HG03135 (cell line): ENCODE results near the gene SCARF2.
A peak's percentile ranks its signal among the peaks of the same experiment; 100 is the strongest.
"Not testable (repeated sequence)": the region's sequence is repeated elsewhere in the genome, so short reads cannot be mapped to it uniquely, and the experiment has no call there.

Source experiments
- ATAC-seq: cut with Tn5 transposase; IDR thresholded peaks from one replicate; pipeline ENCODE4 v1.9.1; 2021; ENCODE audit warnings: mild to moderate bottlenecking, moderate library complexity; ENCODE audit not compliant: unreplicated experiment

SCARF2 gene

DNA sequence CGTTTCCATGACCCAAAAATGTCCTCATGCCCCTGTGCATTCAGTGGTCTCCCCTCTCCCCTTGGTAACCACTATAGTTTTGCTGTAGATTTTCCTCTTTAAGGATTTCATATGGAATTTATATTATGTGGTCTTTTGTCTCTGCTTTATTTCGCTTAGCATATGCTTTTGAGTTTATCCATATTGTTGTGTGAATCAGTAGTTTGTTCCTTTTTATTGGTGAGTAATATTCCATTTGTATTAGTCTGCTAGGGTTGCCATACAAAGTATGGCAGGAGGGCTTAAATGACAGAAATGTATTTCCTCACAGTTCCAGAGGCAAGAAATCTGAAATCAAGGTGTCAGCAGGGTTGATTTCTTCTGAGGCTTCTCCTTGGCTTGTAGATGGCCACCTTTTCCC, 40.1 kb downstream of the SCARF2 start:
- no peak for ATAC-seq

DNA sequence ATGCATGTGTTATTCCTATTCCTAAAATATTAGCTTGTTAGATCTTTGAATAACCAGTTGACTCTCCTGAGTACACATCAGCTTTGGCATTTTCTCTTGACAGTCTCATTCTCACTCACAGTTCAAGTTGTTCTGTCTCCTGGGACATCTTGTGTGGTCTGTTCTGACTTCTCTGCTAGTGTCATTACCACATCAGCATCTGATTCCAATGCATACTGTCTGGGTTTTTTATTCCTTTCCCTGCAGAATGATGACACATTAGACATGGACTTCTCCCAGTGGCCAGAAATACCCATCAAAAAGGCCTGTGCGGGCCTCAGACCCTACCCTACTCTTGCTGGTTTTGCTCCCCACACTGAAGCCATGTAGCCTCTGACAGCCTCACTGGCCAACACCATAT, 41.0 kb downstream of the SCARF2 start:
- ATAC-seq, result no peak

DNA sequence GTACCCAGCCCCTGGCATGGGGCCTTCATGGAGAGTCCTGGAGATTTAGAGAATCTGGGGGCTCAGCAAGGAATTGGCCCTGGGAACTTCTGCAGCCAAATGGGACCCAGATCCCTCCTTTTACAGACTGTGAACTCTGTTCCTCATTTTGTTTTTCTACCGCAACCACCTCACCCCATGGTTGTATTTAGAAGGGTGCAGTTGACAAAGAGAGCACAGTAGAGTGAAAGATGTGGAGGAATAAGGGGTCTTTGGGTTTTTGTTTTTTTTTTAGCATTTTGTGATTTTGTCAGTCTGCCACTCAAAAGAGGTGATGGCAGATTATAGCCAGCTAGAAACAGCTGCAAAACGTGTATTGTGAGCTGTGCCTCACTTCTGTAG, 41.7 kb downstream of the SCARF2 start:
- no peak for ATAC-seq

DNA sequence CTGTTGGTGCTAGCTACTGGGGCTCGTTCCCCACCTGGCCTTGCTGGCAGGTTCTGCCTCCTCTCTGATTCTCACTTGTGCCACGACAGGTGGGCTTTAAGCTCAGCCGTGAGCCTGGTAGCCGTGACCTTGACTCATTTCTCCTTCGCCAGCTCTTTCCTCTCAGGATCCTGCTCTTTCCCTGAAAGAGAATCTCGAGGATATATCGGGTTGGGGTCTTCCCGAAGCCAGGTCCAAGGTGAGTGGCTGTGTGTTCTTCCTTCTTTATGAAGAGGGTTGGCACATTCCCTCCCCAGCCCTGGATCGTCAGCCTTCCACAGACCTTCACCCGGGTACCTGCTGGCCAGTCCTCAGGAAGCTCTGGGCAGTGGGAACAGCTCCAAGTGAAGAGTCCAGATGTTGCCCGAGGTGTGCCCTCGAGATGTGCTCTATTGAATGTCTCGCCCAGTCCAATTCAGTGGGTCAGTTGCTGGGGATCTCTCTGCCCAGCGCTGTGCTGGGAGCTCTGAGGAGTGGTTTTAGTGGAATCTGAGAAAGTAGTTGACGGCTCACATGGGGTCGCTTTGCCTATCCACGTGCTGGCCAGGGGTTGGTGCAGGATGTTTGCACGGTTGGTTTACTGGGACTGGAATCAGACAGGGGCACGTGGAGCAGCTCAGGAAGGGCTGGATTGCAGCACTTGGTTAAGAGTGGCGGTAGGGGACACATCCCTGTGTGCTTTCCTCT, 42.3 kb downstream of the SCARF2 start:
- ATAC-seq, result no peak

DNA sequence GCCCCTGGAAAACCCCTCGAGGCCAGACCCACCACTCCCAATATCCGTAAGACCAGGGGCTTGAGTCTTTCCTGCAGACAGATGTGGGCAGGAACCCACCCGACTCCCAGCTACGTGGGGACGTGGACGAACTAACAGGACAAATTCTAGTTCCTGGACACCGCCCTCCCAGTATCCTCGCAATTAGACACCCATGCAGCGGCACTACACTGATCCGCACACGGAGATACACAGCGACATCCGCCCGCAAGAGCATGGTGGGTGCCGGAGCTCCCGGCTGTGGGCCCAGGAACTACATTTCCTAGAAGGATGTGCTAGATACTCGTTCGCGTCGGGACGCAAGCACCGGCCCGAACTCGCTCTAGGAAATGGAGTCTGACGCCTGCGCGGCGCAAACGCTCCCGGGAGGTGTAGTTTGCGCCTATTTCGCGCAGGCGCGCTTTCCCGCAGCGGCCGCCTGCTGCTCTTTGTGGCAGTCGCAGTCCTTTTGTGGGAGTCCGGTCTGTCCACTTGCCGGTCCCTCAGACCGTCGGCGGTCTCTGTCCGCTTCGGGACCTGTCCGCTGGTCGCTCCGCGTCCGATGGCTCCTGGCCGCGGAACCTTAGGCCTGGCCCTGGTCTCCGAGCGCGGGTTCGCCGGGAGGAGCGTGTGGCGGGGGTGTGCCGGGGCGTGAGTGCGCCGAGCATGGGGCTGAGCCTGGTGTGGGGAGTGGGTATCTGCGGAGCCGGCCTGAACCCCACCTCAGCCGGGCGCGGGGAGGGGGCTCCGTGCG, 43.7 kb downstream of the SCARF2 start, which contains the start of gene ZNF74:
Gene ZNF74, plus strand, starts transcription at position 447 of the 772 bp plus-strand sequence. CDS start 478 bp downstream, outside the sequence.
- peak; percentile 80 for ATAC-seq

DNA sequence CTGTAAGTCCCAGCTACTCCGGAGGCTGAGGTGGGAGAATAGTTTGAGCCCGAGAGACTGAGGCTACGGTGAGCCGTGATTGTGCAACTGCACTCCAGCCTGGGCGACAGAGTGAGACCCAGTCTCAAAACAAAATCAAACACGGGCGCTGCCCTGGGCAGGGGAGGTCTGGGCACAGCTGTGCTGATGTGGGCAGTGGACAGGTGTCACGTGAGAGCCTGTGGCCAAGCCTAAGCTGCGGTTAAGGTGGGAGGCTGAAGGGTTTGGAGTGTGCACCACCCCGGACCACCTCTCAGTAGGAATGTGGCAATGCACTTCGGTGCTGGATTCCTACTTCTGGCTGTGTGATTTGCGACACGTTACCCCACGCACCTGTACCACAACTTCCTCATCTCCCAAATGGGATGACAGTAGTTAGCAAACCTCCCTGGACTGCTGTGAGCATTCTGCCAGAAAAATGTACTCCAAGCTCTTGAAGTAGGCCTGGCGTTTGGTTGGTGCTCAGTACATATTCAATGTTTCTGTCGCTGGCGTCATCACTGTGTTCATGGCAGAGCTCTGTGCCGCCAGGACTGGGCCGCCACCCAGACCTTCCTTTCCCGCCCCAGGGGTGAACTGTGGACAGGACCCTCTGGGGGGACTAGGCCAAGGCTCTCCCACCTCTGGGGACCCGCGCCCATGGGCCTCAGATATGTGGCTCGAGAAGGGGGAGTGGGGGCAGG, 44.5 kb downstream of the SCARF2 start:
- no peak for ATAC-seq

DNA sequence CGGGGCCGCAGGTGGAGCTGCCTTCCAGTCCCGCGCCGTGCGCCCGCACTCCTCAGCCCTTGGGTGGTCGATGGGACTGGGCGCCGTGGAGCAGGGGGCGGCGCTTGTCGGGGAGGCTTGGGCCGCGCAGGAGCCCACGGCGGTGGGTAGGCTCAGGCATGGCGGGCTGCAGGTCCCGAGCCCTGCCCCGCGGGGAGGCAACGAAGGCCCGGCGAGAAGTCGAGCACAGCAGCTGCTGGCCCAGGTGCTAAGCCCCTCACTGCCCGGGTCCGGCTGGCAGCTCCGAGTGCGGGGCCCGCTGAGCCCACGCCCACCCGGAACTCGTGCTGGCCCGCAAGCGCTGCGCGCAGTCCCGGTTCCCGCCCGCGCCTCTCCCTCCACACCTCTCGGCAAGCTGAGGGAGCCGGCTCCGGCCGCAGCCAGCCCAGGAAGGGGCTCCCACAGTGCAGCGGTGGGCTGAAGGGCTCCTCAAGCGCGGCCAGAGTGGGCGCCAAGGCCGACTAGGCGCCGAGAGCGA, 45.2 kb downstream of the SCARF2 start:
- ATAC-seq, result not testable (repeated sequence)

DNA sequence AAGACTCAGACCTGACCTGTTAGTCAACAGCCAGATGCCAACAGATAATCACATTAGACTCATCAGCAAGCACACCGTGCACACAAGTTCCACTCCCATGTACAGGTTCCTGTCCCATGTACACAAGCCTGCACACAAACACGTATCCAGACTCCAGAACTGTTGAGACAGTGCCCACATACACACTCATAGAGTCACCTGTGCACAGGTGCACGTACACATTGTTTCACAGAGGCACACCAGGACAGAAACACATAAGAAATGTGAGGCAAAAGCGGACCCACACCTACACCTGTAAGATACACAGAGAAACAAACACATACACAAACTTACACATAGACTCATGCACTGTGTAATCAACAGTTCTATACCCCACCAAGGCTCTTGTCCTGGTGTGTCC, 46.4 kb downstream of the SCARF2 start:
- ATAC-seq, result no peak

DNA sequence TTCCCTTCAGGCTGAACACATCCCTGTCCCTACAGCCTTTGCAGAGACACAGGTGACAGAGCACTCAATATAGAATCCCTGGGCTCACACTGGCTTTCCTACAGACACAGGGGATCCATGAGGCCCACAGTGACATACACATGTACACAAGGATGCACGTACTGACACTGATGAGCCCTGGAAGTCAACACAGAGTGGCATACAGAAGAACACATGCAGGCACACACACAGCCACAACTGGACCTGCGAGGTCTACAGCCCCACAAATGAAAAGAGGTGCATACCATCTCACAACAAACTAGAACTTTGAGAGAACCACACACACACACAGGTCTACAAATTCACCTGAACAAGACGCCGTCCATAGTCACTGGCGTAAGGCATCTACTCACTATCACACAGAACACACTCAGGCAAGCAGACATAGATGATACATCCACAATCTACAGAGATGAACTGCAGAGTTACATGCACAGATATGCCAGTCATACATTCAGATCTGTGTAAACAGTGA, 47.2 kb downstream of the SCARF2 start:
- no peak for ATAC-seq

DNA sequence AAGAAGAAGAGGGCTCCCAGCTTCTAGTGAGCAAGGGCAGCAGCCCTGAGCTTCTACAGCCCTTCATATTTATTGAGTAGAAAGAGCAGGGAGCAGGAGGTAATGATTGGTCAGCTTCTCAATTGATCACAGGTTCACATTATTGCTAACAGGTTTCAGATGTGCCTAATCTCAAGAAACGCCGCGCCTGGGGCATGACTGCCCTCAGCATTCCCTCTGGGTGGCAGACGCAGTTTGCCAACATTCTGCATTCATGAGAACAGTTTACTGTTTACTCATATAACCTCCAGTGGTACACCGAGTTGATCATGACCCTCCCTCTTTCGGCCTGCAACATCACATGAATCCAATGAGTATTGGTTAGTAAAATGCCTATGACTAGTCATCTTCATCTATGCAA, 48.3 kb downstream of the SCARF2 start:
- no peak for ATAC-seq

DNA sequence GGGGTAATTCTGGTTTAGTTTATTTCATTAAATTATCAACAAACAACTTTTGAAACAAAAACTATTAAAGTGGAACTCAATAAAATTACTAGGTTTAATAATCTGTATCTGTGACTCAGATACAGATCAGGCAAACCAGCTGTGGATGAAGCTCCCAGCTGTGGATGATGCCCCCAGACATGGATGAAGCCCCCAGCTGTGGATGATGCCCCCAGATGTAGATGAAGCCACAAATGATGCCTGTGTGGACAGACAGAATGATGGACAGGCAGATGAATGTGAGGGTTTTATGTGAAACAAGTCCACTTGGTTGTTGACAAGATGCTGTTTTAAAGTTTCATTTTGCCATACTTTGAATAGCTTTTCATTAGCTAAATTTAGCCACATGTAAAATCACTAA, 49.4 kb downstream of the SCARF2 start:
- no peak for ATAC-seq

DNA sequence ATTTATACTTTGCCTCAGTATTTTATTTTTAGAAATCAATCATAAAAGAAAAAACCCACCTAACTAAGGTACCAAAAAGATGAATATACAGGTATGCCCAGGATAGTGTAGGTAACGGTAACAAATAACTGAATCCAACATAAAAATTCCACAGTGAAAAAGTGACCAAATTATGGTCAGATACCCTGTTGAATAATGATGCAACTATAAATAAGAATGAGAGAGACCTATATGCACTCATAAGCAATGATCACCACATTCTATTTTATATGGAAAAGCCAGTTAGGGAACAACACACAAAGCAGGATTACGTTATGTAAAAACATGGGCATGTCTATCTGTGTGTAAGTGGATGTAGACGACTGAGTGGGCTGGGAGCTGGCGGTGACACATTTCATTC, 50.7 kb downstream of the SCARF2 start:
- ATAC-seq, result no peak

DNA sequence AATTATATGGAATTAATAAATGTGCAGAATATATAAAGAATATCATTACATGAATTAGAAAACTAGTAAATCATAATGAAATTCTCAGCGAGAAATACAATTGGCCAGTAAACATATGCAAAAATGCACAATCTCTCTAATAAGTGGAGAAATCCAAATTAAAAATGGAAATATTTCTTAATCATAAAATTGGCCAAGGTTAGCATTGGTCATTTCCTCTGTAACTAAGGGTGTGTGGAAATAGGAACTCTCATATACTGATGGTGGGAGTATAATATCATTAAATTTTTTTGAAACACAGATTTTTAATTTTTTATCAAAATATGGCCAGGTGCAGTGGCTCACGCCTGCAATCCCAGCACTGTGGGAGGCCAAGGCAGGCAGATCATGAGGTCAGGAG, 51.3 kb downstream of the SCARF2 start:
- no peak for ATAC-seq

DNA sequence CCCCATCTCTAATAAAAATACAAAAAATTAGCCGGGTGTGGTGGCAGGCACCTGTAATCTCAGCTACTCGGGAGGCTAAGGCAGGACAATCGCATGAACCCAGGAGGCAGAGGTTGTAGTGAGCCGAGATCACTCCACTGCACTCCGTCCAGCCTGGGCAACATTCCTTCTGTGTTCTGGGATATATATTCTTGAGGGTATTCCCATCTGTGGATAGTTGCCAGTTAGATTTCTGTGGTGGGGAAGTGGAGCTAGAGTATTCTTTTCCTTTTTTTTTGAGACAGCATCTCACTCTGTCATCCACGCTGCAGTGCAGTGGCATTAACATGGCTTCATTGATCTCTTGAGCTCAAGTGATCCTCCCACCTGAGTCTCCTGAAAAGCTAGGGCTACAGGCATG, 52.8 kb downstream of the SCARF2 start:
- no peak for ATAC-seq

DNA sequence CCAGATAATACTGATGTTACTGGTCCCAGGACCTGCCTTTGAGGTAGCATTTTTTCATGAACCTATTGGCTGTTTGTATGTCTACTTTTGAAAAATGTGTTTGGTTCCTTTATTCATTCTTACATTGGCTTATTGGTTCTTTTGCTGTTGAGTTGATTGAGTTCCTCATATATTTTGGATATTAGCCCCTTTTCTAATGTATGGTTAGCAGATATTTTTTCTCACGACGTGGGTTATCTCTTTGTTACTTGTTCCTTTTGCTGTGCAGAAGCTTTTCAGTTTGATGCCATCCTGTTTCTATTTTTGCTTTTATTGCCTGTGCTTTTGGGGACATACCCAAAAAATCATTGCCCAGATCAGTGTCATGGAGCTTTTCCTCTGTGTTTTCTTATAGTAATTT, 53.5 kb downstream of the SCARF2 start:
- no peak for ATAC-seq

DNA sequence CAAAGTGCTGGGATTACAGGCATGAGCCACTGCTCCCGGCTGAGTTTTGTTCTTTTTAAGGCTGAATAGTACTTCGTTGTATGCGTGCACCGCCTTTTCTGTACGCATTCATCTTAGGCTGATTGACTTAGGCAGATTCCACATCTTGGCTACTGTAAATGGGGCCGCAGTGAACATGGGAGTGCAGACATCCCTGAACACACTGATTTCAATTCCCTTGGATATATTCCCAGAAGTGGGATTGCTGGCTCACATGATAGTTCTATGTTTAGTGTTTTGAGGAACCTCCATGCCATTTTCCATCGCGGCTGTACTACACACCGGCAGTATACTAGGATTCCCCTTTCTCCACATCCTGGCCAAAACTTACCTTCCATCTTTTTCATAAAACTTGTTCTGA, 54.1 kb downstream of the SCARF2 start:
- no peak for ATAC-seq

DNA sequence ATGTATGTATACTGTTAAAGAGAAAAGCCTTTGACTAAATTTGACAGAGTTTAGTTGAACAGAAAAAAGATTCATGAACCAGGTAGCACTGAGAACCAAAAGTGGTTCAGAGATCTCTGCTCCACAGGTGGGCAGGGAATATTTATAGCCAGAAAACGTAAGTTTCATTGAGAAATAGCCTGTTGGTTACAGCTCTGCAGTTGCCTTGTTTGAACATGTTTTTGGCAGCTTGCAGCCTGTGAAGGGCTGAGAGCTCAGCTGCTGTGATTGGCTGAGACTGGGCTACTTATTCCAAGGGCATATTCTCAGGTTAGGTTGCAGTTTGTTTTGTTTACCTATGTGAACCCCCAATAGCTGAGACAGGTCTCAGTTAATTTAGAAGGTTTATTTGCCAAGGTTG, 57.1 kb downstream of the SCARF2 start:
- ATAC-seq, result no peak

DNA sequence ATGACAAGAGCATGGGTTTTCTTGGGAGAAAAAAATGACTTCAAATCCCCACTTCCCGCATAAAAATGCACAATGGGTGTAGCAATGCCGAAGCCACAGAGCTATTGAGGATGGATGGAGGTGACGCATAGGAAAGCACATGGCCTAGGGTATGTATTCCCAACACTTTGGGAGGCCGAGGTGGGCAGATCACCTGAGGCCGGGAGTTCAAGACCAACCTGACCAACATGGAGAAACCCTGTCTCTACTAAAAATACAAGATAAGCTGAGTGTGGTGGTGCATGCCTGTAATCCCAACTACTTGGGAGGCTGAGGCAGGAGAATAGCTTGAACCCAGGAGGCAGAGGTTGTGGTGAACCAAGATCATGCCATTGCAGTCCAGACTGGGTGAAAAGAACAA, 58.9 kb downstream of the SCARF2 start:
- not testable (repeated sequence) for ATAC-seq

DNA sequence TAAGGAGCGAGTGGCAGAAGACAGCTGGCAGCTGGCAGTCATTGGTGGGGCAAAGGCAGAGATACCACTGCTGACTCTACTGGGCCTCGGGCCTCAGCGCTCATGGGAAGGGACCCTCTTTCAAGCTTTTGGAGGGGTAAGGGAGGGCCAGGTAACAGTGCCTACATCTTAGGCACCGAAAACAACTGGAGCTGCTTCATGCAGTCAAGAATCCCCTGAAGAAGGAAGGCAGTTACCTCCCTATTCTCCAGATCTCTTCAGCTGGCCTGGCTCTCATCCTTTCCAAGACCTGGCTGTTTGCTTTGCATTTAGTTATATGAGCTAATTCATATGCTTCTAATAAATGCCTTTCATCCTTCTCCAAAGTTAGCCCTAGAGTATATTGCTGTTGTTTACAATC, 59.5 kb downstream of the SCARF2 start:
- no peak for ATAC-seq

DNA sequence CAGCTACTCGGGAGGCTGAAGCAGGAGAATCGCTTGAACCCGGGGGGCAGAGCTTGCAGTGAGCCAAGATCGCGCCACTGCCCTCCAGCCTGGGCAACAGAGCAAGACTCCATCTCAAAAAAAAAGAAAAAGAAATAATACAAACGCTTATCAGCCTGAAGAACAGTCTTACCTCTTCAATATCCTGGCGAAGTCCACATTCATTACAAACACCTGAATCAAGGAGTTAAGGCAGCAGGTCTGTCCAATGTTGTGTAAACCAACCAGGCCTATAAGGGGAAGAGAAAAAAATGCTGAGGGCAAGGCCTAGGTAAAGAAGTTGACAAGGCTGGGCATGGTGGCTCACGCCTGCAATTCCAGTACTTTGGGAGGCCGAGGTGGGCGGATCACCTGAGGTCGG, 60.6 kb downstream of the SCARF2 start:
- not testable (repeated sequence) for ATAC-seq

DNA sequence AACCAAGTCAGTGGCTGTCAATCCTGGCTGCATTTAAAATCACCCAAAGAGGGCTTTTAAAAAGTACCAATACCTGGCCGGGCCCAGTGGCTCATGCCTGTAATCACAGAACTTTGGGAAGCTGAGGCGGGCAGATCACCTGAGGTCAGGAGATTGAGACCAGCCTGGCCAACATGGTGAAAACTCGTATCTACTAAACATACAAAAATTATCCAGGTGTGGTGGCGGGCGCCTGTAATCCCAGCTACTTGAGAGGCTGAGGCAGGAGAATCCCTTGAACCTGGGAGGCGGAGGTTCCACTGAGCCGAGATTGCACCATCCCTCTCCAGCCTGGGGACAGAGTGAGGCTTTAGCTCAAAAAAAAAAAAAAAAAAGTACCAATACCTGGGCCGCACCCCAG, 61.3 kb downstream of the SCARF2 start:
- ATAC-seq, result not testable (repeated sequence)
